ENCODE data around the gene SCNM1. TPM values are rescaled to one million over a fixed set of nuclear protein-coding genes. Genes with fewer than 3 reads are reported as not detected.
A peak's percentile ranks its signal among the peaks of the same experiment; 100 is the strongest.
"Not testable (repeated sequence)": the region's sequence is repeated elsewhere in the genome, so short reads cannot be mapped to it uniquely, and the experiment has no call there.

The SCNM1 gene
- total RNA-seq, 6 donors from 2014 or later: 8.9 to 50.3 (median 25.9) TPM

GRCh38 chr1:151194894-151195594, 29.1 kb downstream of the SCNM1 start:
- H3K27ac ChIP-seq: peak overlapping the region; percentile 69 to 77 (median 76)

DNA sequence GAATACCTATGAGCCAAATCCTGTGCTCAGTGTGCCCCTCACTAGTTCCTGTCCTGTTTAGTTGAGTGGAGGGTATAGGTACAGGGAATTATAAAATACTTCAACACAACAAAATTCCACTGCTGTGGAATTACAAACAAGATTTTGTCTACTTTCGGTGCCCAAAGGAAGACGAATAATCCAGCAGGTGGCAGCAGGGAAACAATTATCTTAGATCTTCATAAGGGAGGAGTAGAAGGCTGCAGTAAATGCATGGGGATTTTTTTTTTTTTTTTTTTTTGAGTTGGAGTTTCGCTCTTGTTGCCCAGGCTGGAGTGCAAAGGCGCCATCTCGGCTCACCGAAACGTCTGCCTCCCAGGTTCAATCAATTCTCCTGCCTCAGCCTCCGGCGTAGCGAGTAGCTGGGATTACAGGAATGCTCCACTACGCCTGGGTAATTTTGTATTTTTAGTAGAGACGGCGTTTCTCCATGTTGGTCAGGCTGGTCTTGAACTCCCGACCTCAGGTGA, 30.4 kb downstream of the SCNM1 start:
- 41 to 44% methylated on average over 13 to 14 of the region's 14 CpGs for WGBS, 2 donors
- H3K27ac ChIP-seq: peak overlapping the region; percentile 69 to 77 (median 76)
- TF ChIP-seq EP300 (IDR thresholded peaks at IDR 0.05) (no peak), POLR2A (IDR thresholded peaks at IDR 0.05) (no peak), POLR2AphosphoS5 (IDR thresholded peaks at IDR 0.05) (no peak), CTCF (IDR thresholded peaks at IDR 0.05) (peak in 5 of 6 experiments; percentile 30 to 62 (median 51))
- H3K4me3 ChIP-seq: peak overlapping the region in 2 of 4 donors; percentile 16 to 25
- no peaks in the 10 kb centered on the region for H3K9me3 ChIP-seq
- H3K36me3 ChIP-seq: no peaks in the 10 kb centered on the region
- H3K27me3 ChIP-seq: no peaks in the 10 kb centered on the region
- peaks cover 26 to 43% (median 33%) of the 10 kb centered on the region in 4 donors for H3K4me1 ChIP-seq
- ATAC-seq (ENCODE audit: low FRiP score in 2 of 2) (peak in 1 of 2 donors; percentile 53), DNase-seq (peak in 1 of 2 donors; percentile 58)

More at GRCh38 chr1:151194894-151195594, 29.1 kb downstream of the SCNM1 start:
- peak; percentile 46 to 65 for ATAC-seq (ENCODE audit: low FRiP score in 2 of 2)
- not testable (repeated sequence) for H3K36me3 ChIP-seq, H3K9me3 ChIP-seq, H3K27me3 ChIP-seq
- peak overlapping the region in 2 of 4 donors; percentile 14 to 25 for H3K4me3 ChIP-seq
- WGBS, 2 donors: 71 to 72% methylated on average over 17 of the region's 17 CpGs
- TF ChIP-seq POLR2AphosphoS5 (IDR thresholded peaks at IDR 0.05) (peak; percentile 61 to 72), EP300 (IDR thresholded peaks at IDR 0.05) (peak in 2 of 4 donors; percentile 42 to 83)
- peak in 1 of 2 donors; percentile 85 for DNase-seq
- H3K4me1 ChIP-seq: peaks cover 12 to 37% (median 23%) of the 10 kb centered on the region in 4 donors

DNA sequence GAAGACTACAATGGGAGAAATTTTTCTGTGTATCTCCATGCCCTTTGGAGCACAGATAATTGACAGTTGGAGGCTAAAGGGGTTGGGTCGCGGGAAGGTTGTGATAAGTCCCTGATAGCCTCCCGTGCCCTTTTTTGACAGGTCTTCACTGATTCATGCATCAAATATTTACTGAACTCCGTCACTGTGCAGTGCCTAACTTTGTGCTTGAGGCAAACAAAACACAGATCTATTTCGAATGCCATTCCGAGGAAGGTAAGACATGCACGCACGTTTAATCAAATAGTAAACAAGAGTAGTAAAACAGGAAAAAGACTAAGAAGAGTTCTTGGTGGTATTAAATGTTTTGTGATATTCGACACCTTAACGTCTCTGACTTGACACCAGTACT, 31.9 kb downstream of the SCNM1 start:
- WGBS, 2 donors: 12 to 13% methylated on average over 10 of the region's 10 CpGs
- Histone ChIP-seq H3K4me1 (peaks cover 36 to 56% (median 44%) of the 10 kb centered on the region in 4 donors), H3K9me3 (no peaks in the 10 kb centered on the region), H3K27me3 (no peaks in the 10 kb centered on the region), H3K27ac (peak overlapping the region; percentile 90 to 93 (median 92)), H3K4me3 (peak overlapping the region in 3 of 4 donors; percentile 63 to 76 (median 70)), H3K36me3 (peaks cover 2 to 7% (median 5%) of the 10 kb centered on the region in 4 donors)
- no peak for DNase-seq
- no peak for ATAC-seq (ENCODE audit: low FRiP score in 2 of 2)
- no peak for TF ChIP-seq EP300 (IDR thresholded peaks at IDR 0.05)
- TF ChIP-seq POLR2A (IDR thresholded peaks at IDR 0.05): no peak

DNA sequence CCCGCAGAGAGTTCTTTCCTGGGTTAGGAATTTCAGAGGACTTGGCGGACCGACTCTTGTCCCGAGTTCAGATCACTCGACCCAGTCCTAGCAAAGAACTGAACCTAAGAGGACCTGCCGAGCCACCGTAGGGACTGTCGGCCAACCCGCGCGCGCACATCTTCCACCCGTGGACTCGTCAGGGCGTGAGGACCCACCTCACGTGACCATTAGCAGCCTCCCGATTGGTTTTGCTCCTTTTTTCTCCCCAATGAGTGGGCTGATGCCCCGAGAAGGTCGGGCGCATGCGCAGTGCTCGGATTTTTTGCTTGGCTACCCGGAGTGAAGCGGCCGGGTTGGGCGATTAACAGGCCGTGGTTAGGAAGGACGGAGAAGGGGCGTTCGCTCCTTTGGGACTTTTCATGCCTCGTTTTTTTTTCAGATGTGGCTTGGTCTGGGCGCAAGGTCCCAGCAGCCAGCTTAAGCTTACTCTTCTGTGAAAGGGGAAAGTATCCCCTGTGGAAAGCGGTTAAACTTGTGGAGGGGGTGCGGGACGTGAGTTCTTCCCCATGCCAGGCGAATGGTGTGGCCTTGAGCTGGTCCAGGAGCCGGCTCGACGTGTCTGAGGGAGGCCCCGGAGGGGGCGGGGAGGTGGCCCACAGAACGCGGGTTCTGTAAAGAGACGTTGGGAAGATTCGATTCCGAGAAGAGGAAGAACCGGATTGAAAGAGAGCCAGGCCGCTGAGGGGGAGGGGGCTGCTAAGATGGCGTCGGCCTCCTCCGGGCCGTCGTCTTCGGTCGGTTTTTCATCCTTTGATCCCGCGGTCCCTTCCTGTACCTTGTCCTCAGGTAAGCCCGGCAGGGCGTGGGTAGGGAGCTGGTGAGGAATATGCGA, 32.5 kb downstream of the SCNM1 start, which contains the start of gene PIP5K1A:
Gene PIP5K1A, plus strand, starts transcription at position 299 of the 874 bp plus-strand sequence. Its CDS starts 445 bp downstream, at position 744.
- peak within 1 kb of the TSS; percentile 63 to 87 (median 73) for H3K4me3 ChIP-seq
- H3K9me3 ChIP-seq: no peaks in the 10 kb centered on the region
- ATAC-seq (ENCODE audit: low FRiP score in 2 of 2) (peak; percentile 95), DNase-seq (peak; percentile 97 to 99)
- TF ChIP-seq CTCF (IDR thresholded peaks at IDR 0.05) (peak in 1 of 6 experiments; percentile 25), POLR2AphosphoS5 (IDR thresholded peaks at IDR 0.05) (peak; percentile 91 to 92), EP300 (IDR thresholded peaks at IDR 0.05) (no peak), POLR2A (IDR thresholded peaks at IDR 0.05) (peak in 3 of 4 donors; percentile 72 to 88 (median 87))
- peaks cover 3 to 13% (median 8%) of the 10 kb centered on the region in 4 donors for H3K36me3 ChIP-seq
- WGBS, 2 donors: 0 to 1% methylated on average over 47 to 60 of the region's 60 CpGs
- peaks cover 36 to 57% (median 44%) of the 10 kb centered on the region in 4 donors for H3K4me1 ChIP-seq
- H3K27ac ChIP-seq: peak within 1 kb of the TSS; percentile 90 to 93 (median 92)
- no peaks in the 10 kb centered on the region for H3K27me3 ChIP-seq

DNA sequence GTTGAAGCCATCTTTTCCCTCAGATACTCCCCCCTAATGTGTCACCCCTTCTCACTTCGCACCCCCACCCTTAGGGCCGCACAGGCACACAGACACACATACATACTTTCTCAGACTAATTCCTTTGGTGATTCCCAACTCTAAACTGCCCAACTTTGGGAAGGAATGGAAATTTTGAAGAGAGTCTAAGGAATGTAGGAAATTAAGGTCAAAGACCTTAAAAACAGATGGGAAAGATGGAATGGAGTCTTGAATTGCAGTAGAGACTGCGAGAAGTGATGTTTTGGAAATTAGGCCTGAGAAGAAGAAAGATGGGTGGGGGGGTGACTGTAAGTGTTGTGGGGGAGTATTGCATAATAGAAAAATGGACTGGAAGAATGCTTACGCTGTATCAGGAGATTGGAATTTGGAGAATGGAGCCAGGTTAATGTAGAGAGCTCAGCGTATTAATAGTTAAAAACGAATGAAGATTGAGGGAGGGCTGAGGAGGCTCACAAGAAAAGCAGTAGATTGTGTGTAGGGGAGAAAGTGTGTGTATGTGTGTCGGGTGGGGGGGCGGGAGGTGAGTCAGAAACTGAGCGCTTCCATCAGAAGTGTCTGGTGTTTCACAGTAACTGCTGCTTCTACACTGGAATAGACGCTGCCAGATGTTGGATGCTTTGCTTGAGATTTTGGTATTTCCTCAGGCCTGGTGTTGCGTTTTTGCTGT, 34.1 kb downstream of the SCNM1 start:
- H3K36me3 ChIP-seq: peaks cover 3 to 22% (median 8%) of the 10 kb centered on the region in 4 donors
- H3K4me1 ChIP-seq: peaks cover 36 to 63% (median 44%) of the 10 kb centered on the region in 4 donors
- ATAC-seq (ENCODE audit: low FRiP score in 2 of 2): peak in 1 of 2 donors; percentile 24
- peak overlapping the region; percentile 90 to 93 (median 92) for H3K27ac ChIP-seq
- 33% methylated on average over 11 of the region's 11 CpGs for WGBS, 2 donors
- H3K9me3 ChIP-seq: no peaks in the 10 kb centered on the region
- no peaks in the 10 kb centered on the region for H3K27me3 ChIP-seq
- no peak for DNase-seq
- H3K4me3 ChIP-seq: peak overlapping the region; percentile 63 to 87 (median 73)
- TF ChIP-seq EP300 (IDR thresholded peaks at IDR 0.05): no peak
- TF ChIP-seq POLR2A (IDR thresholded peaks at IDR 0.05): no peak
- TF ChIP-seq POLR2AphosphoS5 (IDR thresholded peaks at IDR 0.05): no peak
- TF ChIP-seq CTCF (IDR thresholded peaks at IDR 0.05): no peak

GRCh38 chr1:151205381-151205965, 39.5 kb downstream of the SCNM1 start:
- not testable (repeated sequence) for H3K4me3 ChIP-seq; H3K27ac ChIP-seq; H3K27me3 ChIP-seq; H3K9me3 ChIP-seq; DNase-seq; ATAC-seq (ENCODE audit: low FRiP score in 2 of 2)
- Histone ChIP-seq H3K36me3 (peaks cover 11 to 57% (median 37%) of the 10 kb centered on the region in 4 donors), H3K4me1 (peaks cover 19 to 43% (median 21%) of the 10 kb centered on the region in 4 donors)
- WGBS, 2 donors: 95 to 96% methylated on average over 12 of the region's 12 CpGs
